GM19324 (cell line): ENCODE data around the gene NR1H2.
A peak's percentile ranks its signal among the peaks of the same experiment; 100 is the strongest.
"Not testable (repeated sequence)": the region's sequence is repeated elsewhere in the genome, so short reads cannot be mapped to it uniquely, and the experiment has no call there.

Experiments
- ATAC-seq: cut with Tn5 transposase; IDR thresholded peaks from one replicate; pipeline ENCODE4 v1.9.1; 2021; ENCODE audit warnings: mild to moderate bottlenecking, moderate library complexity; ENCODE audit not compliant: unreplicated experiment, low FRiP score

NR1H2 gene

DNA sequence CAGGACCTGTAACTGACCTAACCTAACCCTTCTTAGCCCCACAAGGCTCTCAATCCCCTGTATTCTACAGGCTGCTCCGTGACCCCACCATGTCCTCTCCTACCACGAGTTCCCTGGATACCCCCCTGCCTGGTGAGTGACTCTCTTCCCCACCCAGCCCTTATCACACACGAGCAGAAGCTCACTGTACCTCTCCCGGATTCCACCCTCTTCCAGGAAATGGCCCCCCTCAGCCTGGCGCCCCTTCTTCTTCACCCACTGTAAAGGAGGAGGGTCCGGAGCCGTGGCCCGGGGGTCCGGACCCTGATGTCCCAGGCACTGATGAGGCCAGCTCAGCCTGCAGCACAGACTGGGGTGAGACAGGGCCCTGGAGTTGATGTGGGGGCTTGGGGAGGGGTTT lies 1.3 kb downstream of the NR1H2 start:
- no peak for ATAC-seq

DNA sequence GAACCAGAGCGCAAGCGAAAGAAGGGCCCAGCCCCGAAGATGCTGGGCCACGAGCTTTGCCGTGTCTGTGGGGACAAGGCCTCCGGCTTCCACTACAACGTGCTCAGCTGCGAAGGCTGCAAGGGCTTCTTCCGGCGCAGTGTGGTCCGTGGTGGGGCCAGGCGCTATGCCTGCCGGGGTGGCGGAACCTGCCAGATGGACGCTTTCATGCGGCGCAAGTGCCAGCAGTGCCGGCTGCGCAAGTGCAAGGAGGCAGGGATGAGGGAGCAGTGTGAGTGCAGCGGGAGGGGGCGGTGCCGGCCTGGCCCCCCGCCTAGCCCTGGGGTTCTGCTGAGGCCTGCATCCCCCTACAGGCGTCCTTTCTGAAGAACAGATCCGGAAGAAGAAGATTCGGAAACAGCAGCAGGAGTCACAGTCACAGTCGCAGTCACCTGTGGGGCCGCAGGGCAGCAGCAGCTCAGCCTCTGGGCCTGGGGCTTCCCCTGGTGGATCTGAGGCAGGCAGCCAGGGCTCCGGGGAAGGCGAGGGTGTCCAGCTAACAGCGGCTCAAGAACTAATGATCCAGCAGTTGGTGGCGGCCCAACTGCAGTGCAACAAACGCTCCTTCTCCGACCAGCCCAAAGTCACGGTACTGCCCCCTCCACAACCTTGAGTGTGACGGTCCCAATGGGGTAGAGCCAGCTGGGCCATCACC lies 2.1 kb downstream of the NR1H2 start:
- no peak for ATAC-seq

DNA sequence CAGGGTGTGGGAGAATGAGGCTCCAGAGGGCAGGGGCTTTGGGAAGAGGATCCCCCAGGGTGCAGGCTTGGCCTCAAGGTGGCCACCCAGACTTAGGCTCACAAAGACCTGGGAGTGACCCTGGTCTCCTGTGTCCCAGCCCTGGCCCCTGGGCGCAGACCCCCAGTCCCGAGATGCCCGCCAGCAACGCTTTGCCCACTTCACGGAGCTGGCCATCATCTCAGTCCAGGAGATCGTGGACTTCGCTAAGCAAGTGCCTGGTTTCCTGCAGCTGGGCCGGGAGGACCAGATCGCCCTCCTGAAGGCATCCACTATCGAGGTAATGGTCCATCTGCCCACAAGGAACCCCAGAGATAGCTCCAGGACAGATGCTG lies 2.6 kb downstream of the NR1H2 start:
- ATAC-seq = no peak

DNA sequence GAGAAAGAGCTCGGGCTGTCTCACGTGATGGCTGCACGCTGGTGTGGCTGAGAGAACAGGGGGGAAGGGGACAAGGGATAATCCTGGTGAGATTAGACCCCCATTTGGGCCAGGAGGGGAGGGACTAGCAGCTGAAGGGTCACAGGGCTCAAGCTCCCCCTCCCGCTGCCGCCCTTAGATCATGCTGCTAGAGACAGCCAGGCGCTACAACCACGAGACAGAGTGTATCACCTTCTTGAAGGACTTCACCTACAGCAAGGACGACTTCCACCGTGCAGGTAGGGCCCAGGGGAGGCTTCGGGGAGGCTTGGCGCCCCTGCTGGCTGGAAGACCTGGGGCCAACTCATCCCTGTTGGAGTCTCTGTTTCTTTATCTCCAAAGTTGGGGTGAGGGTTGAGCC lies 3.3 kb downstream of the NR1H2 start:
- no peak for ATAC-seq

DNA sequence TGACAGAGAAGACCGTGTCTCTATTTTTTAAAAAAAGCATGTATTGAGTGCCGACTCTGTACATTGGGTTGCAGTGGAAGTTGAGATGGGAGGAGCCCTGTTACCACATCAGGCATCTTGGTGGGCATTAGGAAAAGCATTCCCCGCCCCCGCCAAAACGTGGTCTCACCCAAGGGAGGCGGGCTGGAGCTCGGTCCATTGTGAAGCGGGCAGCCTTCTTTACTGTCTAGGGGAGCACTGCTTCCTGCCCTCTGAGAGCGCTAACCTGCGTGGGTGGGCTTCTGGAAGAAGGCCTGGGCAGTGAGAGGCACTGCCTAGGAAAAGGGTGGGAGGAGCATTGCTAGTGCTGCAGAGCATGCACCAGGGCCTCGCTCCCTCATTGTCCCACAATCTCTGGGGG lies 3.9 kb downstream of the NR1H2 start:
- no peak for ATAC-seq

DNA sequence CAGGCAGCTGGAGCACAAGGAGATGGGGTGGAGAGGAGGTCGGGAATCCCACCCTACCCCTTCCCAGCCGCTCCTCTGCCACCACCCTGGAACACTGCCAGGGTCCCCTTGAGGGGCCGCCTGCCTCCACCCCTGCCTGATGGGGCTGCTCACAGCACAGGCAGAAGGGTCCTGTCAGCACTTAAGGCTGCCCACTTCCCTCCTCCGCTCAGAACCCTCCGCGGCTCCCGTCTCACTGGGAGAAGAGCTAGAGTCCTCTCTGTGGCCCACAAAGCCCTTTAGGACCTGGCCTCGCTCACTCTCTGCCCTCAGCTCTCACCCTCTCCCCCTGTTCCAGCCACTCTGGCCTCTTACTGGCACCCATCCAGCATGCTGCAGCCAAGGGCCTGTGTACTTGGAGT lies 4.5 kb downstream of the NR1H2 start:
- ATAC-seq = no peak

DNA sequence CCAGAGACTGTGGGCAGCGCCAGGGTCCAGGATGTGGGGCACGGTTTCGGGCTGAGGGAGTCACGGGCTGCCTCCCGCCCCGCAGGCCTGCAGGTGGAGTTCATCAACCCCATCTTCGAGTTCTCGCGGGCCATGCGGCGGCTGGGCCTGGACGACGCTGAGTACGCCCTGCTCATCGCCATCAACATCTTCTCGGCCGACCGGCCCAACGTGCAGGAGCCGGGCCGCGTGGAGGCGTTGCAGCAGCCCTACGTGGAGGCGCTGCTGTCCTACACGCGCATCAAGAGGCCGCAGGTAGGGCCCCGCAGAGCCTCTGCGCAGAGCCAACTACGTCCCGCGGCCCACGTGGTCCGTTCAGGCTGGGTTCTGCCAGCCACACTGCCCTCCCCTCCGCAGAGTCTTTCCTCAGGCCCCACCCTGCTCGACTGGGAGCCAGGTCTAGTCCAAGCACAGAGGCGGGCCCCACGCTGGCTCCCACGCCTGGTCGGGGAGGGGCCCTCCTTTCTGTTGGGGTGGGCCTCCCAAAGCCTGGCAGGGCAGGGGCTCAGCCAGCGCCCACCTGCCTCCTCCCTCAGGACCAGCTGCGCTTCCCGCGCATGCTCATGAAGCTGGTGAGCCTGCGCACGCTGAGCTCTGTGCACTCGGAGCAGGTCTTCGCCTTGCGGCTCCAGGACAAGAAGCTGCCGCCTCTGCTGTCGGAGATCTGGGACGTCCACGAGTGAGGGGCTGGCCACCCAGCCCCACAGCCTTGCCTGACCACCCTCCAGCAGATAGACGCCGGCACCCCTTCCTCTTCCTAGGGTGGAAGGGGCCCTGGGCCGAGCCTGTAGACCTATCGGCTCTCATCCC lies 5.8 kb downstream of the NR1H2 start:
- no peak for ATAC-seq

DNA sequence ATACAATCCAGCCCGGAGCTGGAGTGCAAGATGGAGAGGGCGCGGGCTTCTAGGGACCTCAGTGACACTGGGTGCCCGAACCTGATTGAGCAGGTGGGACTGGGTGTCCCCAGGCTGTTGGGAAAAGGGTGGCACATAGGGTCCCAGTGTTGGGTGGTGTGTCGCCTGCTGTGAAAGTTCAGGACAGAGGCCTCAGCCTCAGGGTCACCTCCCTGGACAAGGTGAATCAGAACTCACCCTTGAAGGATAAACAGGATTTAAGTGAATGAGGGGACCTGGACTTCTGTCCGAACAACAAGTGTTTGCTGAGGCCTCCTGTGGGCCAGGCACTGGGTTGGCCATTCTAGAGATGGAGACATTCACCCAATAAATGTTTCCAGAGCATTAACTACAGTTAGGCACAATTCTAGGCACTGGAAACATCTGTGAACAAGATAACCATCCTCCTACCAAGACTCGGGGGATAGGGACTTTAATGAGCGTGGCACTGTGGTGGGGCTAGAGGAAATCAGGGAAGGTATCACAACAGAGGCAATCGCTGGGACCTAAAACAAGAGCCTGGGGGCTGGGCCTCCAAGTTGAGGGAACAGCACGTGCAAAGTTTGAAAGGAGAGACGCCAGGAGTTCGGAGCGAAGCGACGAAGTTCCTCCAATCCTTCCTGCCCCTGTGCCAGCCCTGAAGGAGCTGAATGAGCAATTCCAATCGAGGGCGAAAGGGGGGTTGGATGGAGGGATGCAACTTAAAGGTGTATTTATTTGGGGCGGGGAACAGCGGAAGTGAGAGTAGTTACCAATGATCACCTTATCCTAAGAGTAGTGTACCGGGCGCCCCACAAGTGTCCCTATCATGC lies 7.0 kb downstream of the NR1H2 start:
- no peak for ATAC-seq

DNA sequence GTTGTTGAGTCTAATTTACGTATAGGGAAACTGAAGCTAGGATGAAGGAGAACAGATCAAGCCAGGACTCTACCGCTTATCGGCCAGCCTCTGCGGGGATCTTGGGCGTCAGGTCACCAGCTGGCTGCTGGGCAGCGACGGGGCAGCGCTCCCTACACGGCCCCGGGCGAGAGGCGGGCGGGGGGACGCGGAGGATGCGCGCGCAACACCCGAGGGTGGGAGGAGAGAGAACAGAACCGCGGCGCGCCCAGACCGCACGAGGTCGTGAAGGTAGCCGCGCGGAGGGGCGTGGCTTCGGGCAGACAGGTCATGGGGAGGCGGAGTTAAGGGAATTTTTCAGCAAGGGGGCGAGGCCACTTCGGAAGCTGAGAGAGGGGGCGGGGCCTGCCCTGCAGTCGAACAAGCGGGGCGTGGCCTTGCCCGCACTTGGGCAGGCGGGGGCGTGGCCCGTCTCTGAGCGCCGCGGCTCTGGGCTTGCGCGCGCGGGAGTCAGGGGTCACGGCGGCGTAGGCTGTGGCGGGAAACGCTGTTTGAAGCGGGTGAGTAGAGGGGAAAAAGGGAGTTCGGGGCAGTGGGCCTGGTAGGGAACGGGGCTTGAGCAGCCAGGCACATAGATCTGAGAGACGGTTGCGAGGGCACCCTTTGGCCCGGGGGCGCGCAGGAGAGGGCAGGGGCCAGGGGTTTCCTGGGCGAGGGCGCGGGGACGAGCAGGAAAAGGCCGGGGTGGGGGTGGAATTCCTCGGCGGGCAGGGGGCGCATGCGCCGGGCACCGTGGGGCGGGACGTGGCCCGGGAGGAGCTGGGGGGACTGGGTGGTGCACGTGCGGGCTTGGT lies 7.8 kb downstream of the NR1H2 start, which contains the start of gene POLD1:
TSS of gene POLD1 (plus strand) at position 496 of the 833 bp plus-strand sequence. CDS start 14,505 bp downstream, outside the sequence.
- peak; percentile 90 for ATAC-seq

DNA sequence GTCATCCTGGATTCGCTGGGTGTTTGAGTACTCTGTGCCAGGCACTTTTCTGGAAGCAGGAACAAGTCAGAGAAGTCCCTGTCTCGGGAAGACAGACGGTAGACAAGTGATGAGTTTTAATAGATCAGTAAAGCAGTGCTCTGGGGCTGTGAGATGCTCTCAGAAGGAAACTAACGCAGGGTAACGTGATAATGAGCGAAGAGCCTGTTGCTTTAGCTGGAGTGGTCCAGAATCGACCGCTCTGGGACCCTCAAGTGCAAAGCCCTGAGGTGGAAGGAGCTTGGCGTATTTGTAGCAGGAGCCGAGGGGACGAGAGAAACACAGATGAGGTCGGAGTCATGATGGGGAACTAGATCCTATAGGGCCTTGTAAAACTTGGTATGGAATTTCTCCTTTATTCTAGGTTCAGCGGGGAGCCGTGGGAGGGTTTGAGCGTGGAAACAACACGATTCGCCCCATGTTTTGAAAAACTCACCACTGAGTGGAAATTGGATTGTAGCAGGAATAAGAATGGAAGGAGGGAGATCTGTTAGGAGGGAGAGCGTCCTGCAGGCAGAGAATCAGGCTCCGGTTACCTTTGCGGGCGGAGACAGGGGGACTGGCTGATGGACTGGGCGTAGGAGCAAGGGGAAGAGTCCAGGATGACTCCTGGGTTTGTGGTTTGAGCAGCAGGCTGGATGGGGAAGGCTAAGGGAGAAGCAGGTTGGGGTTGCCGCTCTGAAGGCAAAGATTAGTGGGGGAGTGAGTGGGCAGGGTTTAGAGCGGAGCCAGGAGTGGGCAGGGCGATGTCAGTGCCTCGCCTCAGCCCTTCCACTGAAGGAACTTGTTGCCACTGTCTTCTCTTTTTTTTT lies 8.7 kb downstream of the NR1H2 start:
- no peak for ATAC-seq

DNA sequence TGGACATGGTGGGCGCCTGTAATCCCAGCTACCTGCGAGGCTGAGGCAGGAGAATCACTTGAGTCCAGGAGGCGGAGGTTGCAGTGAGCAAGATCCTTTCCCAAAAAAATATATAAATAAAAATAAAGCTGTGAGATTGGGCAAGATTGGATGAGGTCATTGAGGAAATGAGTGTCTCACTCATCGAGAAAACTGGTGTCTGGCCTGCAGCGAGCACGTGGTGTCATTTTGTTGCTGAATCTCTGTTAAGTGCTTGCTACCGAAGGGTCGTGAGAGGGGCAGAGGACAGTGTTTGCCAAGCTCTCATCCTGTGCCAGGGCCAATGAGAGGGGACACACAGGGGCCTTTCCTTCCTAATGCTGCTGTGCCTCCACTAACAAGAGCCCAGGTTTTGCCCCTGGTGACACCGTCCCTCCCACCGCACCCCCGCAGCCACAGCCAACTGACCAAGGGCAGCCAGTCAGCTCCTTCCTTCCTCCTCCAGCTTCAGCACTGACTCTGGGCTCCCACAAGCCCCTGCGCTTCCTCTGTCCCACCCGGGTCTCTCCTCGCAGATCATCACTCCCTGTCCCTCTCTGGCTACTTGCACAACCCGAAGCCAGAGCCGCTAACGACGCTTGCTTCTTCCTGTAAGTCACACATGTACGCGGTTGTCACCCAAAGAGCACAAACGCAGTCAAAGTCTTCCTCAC lies 11.1 kb downstream of the NR1H2 start:
- ATAC-seq = no peak

DNA sequence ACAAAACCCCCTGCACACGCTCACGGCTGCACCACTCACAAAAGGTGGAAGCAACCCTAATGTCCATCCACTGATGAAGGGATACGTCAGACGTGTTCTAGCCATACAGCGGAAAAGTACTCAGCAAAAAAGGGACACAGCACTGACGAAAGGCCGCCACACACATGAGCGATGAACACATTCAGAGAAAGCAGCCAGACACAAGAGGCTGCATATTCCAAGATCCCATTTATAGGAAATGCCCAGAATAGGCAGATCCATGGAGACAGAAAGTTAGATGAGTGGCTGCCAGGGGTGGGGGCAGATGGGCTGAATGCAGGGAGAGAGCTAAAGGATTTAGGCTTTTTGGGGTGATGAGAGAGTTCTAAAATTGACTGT lies 11.6 kb downstream of the NR1H2 start:
- no peak for ATAC-seq

DNA sequence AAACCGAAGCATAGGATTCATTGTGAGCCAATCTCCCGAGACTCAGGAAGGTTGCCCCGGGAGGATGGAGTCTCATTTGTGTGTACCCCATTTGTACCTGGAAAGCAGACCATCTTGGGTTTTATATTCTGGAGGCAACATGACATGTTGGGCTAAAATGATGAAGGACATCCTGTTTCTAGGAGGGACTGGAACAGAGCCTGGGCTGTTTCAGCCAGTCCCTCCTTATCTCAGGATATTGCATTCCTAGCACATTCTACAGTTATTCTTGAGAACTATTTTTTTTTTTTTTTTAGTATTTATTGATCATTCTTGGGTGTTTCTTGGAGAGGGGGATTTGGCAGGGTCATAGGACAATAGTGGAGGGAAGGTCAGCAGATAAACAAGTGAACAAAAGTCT lies 14.0 kb downstream of the NR1H2 start:
- not testable (repeated sequence) for ATAC-seq

DNA sequence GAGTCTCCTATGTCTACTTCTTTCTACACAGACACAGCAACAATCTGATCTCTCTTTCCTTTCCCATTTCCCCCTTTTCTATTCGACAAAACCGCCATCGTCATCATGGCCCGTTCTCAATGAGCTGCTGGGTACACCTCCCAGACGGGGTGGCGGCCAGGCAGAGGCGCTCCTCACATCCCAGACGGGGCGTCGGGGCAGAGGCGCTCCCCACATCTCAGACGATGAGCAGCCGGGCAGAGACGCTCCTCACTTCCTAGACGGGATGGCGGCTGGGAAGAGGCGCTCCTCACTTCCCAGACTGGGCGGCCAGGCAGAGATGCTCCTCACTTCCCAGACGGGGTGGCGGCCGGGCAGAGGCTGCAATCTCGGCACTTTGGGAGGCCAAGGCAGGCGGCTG lies 14.7 kb downstream of the NR1H2 start:
- not testable (repeated sequence) for ATAC-seq

DNA sequence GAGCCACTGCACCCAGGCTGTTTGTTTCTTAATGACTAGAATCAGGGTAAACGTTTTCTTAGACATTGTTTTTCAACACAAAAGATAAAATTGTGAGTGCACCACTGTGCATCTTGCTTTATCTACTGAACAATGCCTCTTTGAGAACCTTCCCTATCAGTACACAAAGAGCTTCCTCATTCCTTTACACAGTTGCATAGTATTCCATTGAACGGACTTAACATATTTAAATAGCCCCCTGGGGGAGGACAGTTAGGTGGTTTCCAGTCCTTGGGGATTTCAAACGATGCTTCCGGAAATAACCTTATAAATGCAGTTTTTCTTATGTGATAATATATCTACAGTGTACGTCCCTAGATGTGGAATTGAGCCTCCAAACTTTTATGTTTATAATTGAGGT lies 16.5 kb downstream of the NR1H2 start:
- ATAC-seq = no peak

DNA sequence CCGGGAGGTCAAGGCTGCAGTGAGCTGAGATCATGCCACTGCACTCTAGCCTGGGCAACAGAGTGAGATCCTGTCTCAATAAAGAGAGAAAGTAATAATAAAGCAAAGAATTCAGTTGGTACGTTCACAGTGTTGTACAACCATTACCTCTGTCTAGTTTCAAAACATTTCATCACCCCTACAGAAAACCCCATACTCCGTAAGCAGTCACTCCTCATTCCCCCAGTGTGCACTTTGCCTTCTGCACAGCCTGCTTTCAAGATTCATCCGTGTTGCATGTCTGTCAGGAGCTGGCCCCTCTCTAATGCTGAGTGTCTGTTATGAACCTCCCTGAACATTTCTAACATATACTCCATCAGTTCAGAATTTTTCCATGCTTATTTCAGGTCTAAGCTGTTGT lies 17.3 kb downstream of the NR1H2 start:
- ATAC-seq = no peak

DNA sequence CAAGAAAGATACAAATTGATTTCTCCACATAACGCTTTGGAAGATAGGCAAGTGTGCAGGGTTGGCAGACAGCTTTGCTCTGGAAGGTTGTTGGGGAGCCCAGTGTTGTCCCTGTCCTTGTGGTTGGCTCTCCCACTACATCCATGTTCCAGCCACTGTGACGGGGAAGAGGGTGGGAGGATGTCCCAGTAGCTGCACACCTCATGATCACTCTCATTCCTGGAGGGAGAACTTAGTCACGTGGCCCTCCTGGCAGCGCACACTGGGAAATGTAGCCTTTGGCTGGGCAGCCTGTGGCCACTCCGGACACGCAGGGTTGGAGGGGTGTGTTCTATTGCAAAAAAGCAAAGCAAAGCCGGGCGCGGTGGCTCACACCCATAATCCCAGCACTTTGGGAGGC lies 17.8 kb downstream of the NR1H2 start:
- no peak for ATAC-seq

DNA sequence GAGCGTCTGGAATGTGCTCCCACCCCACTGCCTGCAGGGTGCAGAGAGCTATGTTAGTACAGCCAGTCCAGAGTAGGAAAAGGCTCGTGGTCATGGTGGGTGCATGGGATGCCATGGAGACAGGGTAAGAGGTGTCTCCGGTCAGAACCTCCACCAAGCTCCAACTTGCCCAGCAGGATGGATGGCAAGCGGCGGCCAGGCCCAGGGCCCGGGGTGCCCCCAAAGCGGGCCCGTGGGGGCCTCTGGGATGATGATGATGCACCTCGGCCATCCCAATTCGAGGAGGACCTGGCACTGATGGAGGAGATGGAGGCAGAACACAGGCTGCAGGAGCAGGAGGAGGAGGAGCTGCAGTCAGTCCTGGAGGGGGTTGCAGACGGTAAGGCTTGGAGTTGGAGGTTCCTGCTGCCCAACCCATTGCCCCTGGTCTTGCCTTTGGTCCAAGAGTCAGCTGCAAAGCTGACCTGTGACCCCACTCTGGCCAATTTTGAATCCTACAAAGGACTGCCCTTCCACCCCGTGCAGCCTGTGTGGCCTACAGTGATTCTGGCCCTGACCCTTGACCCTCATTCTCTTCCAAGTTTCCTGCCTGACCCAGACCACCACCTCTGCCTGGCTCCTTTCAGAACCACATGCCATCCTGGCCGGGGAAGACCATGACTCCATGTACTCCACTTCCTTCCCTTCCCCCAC lies 22.6 kb downstream of the NR1H2 start:
- no peak for ATAC-seq
